ENCODE results near the gene HDAC7.

Gene HDAC7

DNA sequence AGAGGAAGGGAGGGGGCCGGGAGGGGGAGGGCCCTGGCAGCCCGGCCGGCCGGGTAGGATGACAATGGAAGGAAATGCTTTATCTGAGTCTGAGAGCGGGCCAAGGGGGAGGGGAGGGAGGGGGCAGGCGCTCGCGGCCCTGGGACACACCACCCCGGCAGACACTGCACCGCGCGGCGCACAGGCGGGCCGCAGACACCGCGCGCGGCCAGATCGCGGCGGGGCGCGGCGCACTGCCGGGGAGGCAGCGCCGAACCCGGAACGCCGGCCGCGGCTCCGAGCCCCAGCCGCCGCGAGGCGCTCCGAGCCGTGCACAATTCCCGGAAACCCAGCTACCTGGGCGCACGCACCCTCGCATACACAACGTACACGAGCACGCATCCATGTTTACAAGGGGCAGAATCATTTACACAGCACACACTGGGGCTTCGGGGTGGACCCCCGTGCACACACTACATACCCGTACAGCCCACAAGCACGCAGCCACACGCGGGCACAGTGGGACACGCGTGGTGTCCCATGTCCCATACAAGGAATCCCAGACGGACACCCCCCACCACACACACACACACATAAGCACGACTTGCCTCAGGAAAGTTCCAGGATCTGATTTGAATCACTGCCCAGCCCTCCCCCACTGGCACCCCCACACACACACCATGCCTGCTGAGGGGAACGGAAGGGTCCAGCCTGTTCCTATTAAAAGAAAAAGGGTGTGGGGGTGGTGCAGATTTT lies at the start of gene HDAC7:
TSS of gene HDAC7 (minus strand) at position 8 of the 735 bp plus-strand sequence. CDS start 118 bp downstream, outside the sequence.
- TF ChIP-seq, protein P1, sequence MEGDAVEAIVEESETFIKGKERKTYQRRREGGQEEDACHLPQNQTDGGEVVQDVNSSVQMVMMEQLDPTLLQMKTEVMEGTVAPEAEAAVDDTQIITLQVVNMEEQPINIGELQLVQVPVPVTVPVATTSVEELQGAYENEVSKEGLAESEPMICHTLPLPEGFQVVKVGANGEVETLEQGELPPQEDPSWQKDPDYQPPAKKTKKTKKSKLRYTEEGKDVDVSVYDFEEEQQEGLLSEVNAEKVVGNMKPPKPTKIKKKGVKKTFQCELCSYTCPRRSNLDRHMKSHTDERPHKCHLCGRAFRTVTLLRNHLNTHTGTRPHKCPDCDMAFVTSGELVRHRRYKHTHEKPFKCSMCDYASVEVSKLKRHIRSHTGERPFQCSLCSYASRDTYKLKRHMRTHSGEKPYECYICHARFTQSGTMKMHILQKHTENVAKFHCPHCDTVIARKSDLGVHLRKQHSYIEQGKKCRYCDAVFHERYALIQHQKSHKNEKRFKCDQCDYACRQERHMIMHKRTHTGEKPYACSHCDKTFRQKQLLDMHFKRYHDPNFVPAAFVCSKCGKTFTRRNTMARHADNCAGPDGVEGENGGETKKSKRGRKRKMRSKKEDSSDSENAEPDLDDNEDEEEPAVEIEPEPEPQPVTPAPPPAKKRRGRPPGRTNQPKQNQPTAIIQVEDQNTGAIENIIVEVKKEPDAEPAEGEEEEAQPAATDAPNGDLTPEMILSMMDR (IDR thresholded peaks at IDR 0.05; ENCODE audit: control extremely low read depth, extremely low read depth, low read depth, missing control alignments): no peak
- DNase-seq (ENCODE audit: extremely low spot score): peak; percentile 80
- ChIA-PET CTCF (interaction anchor here (0.9 to 7.8 kb wide), 5 partner anchors 13 to 105 kb away, joined by 3 to 260 read pairs (median 26); partner anchors contain the start of gene VDR), POLR2A (no interaction called here)

DNA sequence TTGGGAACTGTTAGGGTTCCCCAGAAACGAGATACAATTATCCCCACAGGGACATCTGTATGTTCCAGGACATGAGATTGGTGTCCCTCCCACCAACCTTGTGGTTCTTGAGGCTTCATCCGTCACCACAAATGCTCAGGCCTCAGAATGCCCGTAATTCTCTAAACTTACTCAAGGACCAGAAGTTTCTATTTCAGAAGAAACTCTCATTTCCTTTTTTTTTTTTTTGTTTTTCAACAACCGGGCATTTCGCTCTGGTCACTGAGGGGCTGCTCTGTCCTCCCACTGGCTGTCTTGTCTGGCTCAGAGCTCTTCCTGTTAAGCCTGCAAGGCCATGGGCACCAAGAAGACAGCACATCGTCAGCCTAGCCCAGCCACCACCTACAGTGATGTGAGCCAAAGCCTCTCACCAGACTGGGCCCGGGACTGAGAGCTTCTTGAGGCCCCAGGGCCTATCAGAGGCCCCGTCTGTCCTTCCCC lies 48.9 kb upstream of the HDAC7 start:
- ChIA-PET CTCF (interaction anchor here (0.8 to 8.8 kb wide), 11 partner anchors 12 to 296 kb away, joined by 3 to 145 read pairs (median 5); partner anchors contain the start of gene VDR), POLR2A (interaction anchor here (0.7 to 1.5 kb wide), 8 partner anchors 10 to 74 kb away, joined by 3 to 6 read pairs (median 4); no protein-coding TSS in a partner anchor)
- TF ChIP-seq, protein P1 (IDR thresholded peaks at IDR 0.05; ENCODE audit: control extremely low read depth, extremely low read depth, low read depth, missing control alignments): no peak
- peak; percentile 68 for DNase-seq (ENCODE audit: extremely low spot score)

DNA sequence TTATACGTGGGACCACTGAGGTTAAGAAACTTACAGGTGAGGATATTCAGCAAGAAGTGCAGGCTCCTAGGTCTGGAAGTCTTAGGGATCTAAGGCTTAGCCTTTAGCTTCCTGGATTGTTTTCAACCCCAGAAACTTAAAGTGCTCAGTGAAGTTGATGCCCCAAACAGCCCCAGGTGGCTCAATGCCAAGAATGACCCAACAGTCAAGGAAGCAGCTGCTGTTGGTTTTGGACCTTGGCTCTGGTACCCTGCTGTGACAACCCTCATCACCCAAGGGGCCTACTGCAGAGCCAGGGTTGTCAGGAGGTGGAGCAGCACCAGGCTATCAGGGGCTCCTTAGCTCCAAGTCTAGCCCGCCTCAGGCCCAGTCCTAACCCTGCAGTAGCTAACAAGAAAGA lies 48.3 kb upstream of the HDAC7 start:
- DNase-seq (ENCODE audit: extremely low spot score): no peak
- ChIA-PET CTCF (interaction anchor here (0.8 to 8.8 kb wide), 8 partner anchors 12 to 297 kb away, joined by 3 to 145 read pairs (median 5); no protein-coding TSS in a partner anchor), POLR2A (interaction anchor here (1.1 kb wide), 2 partner anchors 13 to 37 kb away, joined by 3 to 5 read pairs; no protein-coding TSS in a partner anchor)
- TF ChIP-seq, protein P1 (IDR thresholded peaks at IDR 0.05; ENCODE audit: control extremely low read depth, extremely low read depth, low read depth, missing control alignments): no peak

DNA sequence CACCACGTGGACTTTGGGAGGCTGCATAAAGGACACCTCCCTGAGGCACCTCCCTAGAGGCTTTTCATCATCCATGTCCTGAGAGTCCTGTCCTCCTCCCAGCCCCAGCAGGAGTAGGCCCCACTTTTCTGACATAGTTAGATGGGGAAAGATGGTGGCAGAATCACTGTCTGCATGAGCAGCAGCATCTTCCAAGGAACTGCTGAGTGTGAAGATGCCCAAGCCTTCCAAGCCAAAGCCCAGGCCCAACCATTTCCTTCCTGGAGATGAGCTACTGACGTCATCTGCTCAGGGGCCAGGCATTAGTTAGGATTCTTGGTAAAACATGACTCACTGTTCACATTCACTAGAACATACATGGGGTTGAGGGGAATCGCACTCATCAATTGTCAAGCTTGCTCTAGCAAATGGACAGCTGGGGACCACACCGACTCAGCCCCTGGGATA lies 47.8 kb upstream of the HDAC7 start:
- DNase-seq (ENCODE audit: extremely low spot score): no peak
- TF ChIP-seq, protein P1 (IDR thresholded peaks at IDR 0.05; ENCODE audit: control extremely low read depth, extremely low read depth, low read depth, missing control alignments): no peak
- POLR2A ChIA-PET: interaction anchor here (0.5 to 1.1 kb wide), 2 partner anchors 13 to 424 kb away, joined by 3 read pairs; no protein-coding TSS in a partner anchor

DNA sequence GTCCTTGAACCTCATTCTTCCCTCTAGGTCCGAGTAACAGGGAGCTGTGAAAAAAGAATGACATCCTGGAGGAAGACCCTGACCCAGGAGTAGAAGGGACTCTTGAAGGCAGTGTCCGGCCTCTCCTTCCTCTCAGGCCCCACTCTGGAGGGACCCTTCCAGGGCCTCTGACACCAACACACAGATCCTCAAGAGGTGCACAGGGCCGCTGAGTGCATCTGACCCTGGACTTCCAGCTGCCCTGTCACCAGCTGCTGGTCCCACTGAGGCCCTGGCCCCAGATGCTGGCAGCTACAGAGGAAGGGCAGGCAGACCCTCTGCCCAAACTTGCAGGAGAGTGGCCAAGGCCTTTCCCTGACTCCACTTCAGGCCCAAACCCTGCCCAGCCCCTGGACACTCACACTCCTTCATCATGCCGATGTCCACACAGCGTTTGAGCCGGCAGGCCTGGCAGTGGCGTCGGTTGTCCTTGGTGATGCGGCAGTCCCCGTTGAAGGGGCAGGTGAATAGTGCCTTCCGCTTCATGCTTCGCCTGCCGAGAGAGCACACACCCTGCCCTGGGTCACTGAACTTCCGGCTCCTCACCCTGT lies 45.0 kb upstream of the HDAC7 start:
- TF ChIP-seq, protein P1 (IDR thresholded peaks at IDR 0.05; ENCODE audit: control extremely low read depth, extremely low read depth, low read depth, missing control alignments): no peak
- CTCF ChIA-PET: interaction anchor here (1.0 to 1.4 kb wide), 6 partner anchors 10 to 150 kb away, joined by 3 to 5 read pairs (median 4); no protein-coding TSS in a partner anchor
- DNase-seq (ENCODE audit: extremely low spot score): no peak
- POLR2A ChIA-PET: interaction anchor here (0.7 kb wide), 1 partner anchor 47 kb away, joined by 3 read pairs; no protein-coding TSS in a partner anchor

More for the DNA sequence above, 47.8 kb upstream of the HDAC7 start:
- CTCF ChIA-PET: interaction anchor here (1.1 to 8.8 kb wide), 5 partner anchors 11 to 298 kb away, joined by 3 to 145 read pairs (median 5); no protein-coding TSS in a partner anchor

DNA sequence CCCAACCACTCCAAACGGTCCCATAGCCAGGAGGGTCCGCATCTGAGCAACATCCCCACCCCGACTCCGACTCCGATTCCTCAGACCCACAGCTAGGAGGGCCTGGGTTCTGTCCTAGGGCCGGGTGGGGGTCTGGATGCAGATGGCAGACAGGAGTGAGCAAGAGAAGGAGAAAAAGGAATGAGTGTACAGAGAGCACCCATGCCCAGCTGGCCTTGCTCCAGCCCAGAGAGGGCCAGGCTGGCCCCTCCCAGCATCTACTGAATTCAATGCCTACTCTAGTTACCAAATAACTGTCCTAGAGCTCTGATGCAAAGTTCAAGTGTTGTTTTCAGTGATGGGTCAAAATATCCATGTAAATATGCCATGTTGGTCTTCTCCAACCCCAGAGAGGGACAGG lies 44.3 kb upstream of the HDAC7 start:
- POLR2A ChIA-PET: no interaction called here
- CTCF ChIA-PET: interaction anchor here (1.0 to 4.5 kb wide), 6 partner anchors 15 to 307 kb away, joined by 3 to 24 read pairs (median 4); no protein-coding TSS in a partner anchor
- DNase-seq (ENCODE audit: extremely low spot score): no peak
- TF ChIP-seq, protein P1 (IDR thresholded peaks at IDR 0.05; ENCODE audit: control extremely low read depth, extremely low read depth, low read depth, missing control alignments): no peak

Measured in GM10248 (cell line).